Choroid plexus epithelial cell (primary cell): Measurements from ENCODE around the gene BBLN.
A peak's percentile ranks its signal among the peaks of the same experiment; 100 is the strongest.

ENCODE experiments used
- DNase-seq: peaks from one replicate; pipeline ENCODE4 v3.0.0-alpha.2; 2010; ENCODE audit warnings: low read depth
- H3K4me3 ChIP-seq: 2 replicates; pipeline ENCODE4 v1.5.1; 2011; ENCODE audit warnings: low read depth, mild to moderate bottlenecking, control low read depth, low read length, moderate library complexity
- TF ChIP-seq, protein P1 (sequence below): conservative IDR thresholded peaks from 2 replicates; pipeline ENCODE4 v1.5.1; 2011; ENCODE audit warnings: low read depth, mild to moderate bottlenecking, control low read depth, inconsistent platforms, low read length, moderate library complexity

The BBLN gene

DNA sequence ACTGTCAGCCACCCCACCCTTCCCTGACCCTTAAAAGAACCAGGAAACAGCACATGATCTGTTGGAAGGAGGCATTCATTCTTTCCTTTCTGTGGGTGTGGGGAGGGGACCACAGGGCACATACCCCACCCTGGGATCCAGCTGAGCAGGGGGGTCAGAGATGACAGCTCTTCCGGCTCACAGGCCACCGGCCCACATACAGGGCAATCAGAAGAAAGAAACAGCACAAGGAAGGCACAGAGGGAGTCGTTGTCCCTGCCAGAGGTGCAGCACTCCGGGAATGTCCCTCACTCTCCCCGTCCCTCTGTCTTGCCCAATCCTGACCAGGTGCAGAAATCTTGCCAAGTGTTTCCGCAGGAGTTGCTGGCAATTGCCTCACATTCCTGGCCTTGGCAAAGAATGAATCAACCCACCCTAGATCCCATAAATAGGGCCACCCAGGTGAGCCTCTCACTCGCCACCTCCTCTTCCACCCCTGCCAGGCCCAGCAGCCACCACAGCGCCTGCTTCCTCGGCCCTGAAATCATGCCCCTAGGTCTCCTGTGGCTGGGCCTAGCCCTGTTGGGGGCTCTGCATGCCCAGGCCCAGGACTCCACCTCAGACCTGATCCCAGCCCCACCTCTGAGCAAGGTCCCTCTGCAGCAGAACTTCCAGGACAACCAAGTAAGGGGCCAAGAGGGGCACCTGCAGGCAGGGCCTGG, 10.9 kb upstream of the BBLN start, which contains the start of gene LCN2:
Gene LCN2 (plus strand): TSS at position 453 of the 701 bp plus-strand sequence. CDS start 73 bp downstream, at position 526.
- no peak within 1 kb of the TSS for H3K4me3 ChIP-seq
- TF ChIP-seq, protein P1, sequence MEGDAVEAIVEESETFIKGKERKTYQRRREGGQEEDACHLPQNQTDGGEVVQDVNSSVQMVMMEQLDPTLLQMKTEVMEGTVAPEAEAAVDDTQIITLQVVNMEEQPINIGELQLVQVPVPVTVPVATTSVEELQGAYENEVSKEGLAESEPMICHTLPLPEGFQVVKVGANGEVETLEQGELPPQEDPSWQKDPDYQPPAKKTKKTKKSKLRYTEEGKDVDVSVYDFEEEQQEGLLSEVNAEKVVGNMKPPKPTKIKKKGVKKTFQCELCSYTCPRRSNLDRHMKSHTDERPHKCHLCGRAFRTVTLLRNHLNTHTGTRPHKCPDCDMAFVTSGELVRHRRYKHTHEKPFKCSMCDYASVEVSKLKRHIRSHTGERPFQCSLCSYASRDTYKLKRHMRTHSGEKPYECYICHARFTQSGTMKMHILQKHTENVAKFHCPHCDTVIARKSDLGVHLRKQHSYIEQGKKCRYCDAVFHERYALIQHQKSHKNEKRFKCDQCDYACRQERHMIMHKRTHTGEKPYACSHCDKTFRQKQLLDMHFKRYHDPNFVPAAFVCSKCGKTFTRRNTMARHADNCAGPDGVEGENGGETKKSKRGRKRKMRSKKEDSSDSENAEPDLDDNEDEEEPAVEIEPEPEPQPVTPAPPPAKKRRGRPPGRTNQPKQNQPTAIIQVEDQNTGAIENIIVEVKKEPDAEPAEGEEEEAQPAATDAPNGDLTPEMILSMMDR, result no peak
- no peak for DNase-seq

DNA sequence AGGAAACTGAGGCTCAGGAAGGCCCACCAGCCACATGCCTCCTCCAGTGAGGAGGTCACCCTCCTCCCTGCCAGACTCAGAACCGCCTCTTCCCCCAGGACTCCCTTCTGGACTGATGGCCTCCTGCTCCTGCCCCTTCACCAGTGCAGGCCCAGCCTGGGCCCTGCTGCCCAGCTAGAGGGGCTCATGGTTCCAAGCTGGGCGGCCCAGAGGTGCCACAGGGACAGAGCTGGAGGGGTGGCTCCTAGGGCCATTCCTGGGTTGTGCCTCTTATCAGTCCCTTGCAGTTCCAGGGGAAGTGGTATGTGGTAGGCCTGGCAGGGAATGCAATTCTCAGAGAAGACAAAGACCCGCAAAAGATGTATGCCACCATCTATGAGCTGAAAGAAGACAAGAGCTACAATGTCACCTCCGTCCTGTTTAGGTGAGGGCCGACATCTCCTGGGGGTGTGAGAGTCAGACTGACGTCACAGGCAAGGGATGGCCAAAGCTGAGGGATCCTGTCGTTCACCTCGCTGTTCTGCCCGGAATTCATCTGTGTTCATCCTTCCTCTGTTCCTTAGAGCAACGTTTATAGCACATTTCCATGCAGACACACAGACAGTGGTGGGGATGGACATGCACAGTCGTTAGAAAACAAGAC, 10.0 kb upstream of the BBLN start:
- TF ChIP-seq, protein P1, result no peak
- DNase-seq, result no peak
- H3K4me3 ChIP-seq, result no peak overlapping the region

DNA sequence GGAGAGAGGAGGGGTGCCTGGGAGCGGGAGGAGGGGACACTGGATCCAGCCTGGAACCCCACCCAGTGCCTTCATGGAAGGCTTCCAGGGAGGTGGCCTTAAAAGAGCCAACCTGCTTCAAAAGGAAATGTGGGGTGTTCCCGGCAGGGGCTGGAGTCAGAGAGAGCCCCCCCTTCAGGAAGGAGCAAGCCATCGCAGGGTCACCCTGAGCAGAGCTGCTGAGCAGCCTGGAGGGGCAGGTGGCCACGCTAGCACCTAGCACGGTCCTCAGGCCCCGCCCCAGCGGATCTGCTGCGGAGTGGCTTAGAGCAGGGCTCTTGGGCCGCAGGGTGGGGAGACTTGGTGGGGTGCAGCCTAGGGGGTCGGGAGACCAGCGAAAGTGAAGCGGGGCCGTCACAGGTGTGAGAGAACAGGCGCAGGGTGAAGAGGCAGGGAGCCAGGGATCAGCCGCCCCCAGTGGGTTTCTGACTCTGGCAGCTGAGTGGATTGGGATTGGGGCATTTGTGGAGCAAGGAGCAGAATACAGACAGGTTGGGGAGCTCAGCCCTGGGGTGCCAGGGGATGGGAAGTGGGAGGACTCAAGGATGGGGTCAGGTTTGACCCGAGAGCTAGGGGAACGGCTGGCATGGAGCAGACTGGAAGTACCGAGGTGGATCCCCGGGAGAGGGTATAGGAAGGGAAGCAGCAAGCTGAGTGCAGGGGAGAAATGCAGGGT, 9.3 kb upstream of the BBLN start:
- DNase-seq, result no peak
- TF ChIP-seq, protein P1, result peak; percentile 42
- no peak overlapping the region for H3K4me3 ChIP-seq

DNA sequence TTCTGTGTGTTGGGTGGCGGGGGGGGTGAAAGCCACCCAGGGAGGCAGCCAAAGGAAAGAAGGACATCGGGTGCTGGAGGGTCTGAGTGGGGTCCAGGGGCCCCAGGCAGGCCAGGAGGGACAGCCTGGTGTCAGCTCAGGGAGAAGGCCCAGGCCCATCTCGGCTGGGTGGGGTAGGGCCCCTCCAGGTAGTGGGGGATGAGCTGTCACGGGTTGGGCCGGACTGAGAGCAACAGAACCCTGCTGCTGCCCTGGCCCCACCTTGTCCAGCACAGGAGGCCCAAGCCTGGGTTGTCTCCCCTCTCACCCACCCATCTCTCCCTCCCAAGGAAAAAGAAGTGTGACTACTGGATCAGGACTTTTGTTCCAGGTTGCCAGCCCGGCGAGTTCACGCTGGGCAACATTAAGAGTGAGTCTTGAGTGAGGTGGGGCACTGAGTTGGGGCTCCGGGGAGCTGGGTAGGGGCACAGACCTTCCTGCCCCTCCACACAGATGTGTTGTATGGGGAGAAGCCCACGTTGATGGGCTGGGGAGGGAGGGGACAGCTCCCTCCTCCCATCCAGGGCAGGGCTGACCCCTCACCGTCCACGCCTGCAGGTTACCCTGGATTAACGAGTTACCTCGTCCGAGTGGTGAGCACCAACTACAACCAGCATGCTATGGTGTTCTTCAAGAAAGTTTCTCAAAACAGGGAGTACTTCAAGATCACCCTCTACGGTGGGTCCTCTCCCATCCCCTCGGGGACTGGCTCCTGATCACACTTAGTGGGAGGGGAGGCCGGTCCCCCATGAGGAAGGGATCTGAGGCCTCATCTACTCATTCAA, 8.5 kb upstream of the BBLN start:
- TF ChIP-seq, protein P1, result no peak
- no peak overlapping the region for H3K4me3 ChIP-seq
- no peak for DNase-seq

- TF ChIP-seq, protein P1, result no peak
- DNase-seq, result no peak
- no peak overlapping the region for H3K4me3 ChIP-seq
Measured at GRCh38 chr9:128152133-128153059, 7.7 kb upstream of the BBLN start.
